Measurements from ENCODE around the gene NAV1.
"Not testable (repeated sequence)": the region's sequence is repeated elsewhere in the genome, so short reads cannot be mapped to it uniquely, and the experiment has no call there.

The NAV1 gene

DNA sequence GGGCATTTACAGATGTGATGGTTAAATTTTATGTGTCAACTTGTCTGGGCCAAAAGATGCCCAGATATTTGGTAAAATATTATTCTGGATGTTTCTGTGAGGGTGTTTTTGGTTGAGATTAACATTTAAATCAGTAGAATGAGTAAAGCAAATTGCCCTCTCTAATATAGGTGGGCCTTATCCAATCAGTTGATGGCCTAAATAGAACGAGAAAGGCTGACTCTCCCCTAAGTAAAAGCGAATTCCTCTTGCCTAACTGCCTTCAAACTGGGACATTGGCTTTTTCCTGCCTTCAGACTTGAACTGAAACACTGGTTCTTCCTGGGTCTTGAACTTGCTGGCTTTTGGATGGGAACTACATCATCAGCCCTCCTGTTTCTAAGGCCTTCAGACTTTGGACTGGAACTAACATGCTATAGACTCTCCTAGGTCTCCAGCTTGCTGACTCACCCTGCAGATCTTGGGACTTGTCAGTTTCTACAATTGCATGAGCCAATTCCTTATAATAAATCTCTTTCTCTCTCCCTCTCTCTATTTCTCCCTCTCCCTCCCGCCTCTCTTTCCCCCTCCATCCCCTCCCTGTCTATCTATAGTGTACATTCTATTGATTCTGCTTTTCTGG, 10.2 kb upstream of the NAV1 start:
- peak; percentile 74 for DNase-seq

- peak; percentile 88 for DNase-seq
These were observed 8.0 kb upstream of the NAV1 start for GRCh38 chr1:201530741-201531531.

DNA sequence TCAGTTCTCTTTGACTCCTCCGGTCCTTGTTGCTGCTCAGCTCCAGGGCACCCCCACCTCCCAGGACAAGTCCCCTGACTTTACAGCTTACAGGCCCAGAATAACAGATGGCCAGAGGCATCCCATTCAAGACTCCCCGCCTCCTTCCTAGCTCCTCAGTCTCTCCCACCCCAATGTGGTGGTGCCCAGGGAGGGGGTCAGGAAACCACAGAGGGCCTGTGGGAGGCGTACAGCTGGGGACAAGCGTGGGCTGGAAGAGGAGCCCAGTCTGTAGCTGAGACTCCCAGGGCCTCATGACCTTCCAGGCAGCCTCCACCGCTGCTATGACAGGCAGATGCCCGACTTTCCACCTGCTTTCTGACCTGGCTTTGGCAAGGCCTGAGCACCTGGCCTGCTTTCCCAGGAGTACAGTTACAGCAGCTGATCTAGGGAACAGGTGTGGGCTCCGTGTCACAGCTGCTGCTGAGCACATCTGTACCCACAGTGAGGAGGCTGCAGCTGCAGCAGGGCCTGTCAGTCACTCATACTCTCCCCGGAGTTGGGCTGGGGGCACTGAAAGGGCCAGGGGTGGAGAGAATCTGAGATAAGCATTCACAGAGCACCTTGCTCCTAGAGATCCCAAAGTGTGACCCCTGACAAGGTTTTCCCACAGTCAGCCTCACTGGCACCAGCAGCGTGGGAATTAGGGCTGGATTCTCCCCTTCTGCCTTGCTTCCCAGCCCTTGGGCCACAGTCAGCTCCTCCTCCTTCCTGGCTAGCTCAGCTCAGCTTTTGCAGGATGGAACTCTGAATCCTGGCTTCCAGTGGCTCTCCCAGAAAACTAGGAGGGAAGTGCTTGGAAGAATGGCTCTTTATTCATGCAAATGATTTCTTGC, 7.1 kb upstream of the NAV1 start:
- DNase-seq, result no peak

DNA sequence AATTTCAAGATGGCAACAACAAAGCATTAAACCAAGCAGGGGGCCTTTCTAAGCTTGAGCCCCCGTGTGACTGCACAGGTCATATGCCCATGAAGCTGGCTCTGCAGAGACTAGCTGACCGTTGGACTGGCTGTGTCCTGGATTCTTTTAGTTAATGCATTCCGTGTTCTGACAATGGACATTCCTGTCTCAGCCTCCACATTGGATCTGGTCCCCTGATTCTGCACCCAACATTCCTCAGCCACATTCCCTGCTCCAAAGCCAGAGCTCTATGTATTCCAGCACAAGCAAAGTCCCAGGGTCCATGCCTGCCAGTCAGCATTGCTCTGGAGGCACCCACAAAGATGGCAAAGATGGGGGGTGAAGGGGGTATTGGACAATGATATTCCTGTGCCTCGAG, 5.1 kb upstream of the NAV1 start:
- DNase-seq, result no peak

DNA sequence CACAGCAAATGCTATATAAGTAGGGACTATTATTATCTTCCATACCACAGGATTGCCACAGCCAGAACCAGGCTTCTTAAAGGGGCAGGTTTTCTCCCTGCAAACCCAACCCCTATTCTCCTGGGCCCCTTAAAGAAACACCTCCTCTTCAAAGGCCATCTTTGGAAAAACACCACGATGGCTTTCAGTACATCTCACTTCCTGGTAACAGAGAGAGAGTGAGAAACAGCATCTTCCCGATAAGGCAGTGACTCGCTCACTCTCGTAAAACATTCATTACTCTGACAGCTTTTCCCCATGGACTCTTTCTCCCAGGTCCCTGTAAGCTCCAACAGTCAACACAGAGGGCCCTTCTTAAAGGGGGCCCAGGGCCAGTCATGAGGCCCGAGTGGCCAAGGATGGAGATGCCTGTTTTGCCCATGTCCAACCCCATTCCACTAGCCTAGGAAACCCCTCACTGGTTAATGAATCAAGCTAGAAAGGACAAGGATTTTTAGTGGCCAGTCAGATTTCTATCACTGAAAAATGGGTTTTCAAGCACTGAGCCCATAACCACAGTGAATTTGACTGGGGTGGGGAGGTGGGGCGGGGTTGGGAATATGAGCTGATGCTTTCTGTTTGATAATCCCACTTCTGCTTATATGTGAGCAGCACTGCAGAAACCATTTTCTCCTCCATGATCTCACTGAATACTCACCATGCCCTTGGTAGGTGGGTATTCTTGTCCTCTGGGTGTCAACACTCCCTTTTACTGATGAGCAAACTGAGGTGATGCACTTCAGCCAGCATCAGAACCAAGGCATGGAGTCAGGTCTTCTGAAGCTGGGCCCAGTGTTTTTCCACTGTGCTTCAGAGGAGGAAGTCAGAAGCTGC, 3.6 kb upstream of the NAV1 start:
- peak; percentile 83 for DNase-seq

DNA sequence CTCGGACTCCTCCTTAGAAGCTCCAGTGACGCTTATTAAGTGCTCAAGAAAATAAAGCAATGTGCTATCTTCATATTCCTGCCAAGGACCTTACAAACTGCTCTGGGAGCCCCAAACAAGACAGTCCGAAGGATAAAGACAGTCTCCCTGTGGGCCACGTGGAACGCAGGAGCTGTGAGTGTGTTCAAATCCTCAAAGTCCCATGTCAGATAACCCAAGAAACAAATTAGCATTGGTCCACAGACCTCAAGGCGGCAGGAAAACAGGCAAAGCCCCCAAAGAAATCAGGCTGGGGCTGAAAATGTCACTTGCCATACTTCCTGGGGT, 3.0 kb upstream of the NAV1 start:
- no peak for DNase-seq

DNA sequence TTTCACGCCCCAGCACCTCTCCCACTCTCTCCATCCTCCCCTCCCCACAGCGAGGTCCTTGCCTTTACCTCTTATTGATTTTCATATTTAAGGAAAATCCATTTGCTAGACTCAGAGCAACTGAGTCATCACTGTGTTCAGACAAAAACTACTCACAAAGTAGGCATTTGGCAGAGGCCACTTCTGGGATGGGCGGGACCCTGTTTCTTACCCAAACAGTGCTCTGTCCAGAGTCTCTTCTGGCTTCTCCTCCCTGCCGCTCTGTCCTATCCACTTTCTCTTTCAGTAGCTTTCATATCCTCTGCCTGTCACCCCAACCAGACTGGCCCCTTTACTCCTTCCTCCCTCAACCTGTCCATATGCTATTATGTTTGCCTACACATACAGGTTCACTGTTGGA, 2.4 kb upstream of the NAV1 start:
- DNase-seq, result peak; percentile 89

GRCh38 chr1:201537028-201537427, 1.9 kb upstream of the NAV1 start:
- no peak for DNase-seq

- DNase-seq, result no peak
These were observed 1.5 kb upstream of the NAV1 start for GRCh38 chr1:201537467-201537866.

GRCh38 chr1:201537891-201538611, 876 bp upstream of the NAV1 start:
- peak; percentile 76 for DNase-seq

GRCh38 chr1:201539561-201540431, 869 bp downstream of the NAV1 start:
- DNase-seq, result peak; percentile 86

DNA sequence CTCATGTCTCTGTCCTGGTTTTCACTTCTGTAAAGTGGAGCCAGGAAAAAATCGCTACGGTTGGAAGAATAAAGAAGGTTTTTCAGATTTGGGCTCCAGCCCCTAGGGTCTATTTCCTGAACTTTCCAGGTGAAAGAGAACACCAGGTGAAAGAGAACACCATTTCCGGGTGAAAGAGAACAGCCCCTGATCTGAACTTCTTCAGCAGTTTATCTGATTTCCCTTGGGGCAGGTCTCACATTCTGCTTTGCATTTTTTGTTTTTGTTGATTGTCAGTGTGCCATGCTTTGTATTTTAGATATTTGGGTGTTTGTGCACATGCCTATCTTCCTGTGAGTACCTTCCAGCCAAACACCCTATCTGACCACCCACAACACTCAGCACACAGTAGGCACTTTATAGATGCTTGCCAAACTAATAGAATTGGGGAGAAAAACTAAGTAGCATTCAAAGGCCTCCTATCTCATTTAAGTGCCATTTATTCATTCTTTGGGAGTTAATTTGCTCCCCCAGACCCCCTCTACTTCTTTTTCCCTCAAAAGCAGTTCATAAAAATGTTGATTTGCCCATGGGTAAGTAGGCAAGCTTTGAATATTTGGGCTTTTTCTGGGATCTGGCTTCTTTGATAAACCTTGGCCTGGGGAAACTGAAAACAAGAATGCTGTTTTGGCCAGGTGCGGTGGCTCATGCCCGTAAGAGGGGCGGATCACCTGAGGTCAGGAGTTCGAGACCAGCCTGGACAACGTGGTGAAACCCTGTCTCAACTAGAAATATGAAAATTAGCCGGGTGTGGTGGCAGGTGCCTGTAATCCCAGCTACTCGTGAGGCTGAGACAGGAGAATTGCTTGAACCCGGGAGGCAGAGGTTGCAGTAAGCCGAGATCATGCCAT, 2.2 kb downstream of the NAV1 start:
- DNase-seq, result no peak

- peak; percentile 88 for DNase-seq
These were observed 3.5 kb downstream of the NAV1 start for GRCh38 chr1:201542309-201543035.

DNA sequence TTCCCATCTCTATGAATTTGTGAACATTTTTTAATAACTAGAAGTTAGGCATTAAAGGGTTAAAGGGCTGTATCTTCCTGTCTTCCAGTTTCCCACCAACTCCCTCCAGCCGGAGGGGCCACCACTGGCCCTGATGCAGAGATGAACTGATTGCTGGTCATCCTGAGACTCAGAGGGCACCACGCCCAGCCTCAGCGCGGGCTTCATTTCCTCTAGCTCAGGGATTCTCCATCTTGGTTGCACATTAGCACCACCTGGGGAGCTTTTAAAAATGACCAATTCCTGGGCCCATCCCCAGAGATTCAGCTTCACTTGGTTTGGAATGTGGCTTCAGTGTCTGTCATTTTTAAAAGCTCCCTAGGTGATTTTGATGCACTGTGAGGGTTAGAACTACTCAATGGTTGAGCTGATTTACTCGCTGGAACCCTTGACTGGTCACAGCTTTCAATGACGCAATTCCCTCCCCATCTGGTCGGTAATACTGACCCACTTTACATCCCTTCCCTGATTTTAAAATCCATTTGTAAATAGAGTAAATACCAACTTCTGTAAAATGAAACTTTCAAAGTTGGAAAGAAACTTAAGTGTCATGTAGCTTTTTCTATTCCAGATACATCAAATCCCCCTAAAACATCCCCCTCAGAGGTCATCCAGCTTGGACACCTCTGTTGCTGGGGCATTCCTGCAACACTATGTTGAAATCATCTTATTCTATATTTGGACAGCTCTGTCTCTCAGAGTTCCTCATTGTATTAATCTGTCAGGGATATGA, 5.1 kb downstream of the NAV1 start:
- DNase-seq, result no peak

DNA sequence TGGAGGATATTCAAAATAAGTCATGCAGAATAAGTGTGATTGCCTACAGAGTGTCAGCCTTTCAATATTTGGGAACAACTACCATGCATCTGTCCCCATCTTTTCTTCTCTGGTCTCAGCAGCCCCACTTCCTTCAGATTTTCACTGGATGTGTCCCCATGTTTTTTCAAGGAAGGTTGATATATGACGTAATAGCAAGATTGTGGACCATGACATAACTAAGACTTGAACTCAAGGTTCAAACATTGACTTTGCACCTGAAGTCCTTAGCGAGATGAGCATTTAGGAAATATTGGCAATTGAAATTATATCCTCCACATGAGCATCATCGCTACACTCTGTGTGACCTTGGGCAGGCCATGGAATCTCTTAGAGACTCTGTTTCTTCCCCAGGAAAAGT, 5.8 kb downstream of the NAV1 start:
- no peak for DNase-seq

- no peak for DNase-seq
These were observed 7.0 kb downstream of the NAV1 start for GRCh38 chr1:201545851-201546492.

DNA sequence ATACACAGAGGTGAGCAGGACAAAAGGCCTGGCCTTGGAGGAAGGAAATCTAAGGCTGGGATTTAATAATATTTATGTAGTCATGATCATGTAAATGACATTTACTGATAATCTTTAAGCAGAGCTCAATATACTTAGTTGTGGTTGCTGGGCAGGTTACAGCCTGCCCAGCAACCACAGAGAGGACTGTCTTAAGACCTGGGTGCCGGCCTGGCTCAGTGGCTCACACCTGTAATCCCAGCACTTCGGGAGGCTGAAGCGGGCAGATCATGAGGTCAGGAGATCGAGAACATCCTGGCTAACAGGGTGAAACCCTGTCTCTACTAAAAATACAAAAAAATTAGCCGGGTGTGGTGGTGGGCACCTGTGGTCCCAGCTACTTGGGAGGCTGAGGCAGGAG, 10.6 kb downstream of the NAV1 start:
- DNase-seq, result not testable (repeated sequence)

DNA sequence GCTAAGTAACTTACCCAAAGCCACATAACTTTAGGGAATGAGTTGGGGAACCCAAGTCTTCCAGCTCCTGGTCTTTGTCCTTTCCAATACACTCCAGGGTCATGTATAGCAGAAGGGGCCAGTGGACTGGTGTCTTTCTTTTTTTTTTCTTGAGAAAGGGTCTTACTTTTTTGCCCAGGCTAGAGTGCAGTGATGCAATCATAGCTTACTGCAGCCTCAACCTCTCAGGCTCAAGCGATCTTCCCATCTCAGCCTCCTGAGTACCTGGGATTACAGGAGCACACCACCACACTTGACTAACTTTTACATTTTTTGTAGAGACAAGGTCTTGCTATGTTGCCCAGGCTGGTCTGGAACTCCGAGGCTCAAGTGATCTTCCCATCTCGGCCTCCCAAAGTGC, 12.2 kb downstream of the NAV1 start:
- no peak for DNase-seq
